Peyer's patch (tissue), 4 donors: ENCODE measurements around the gene TMEM256. TPM values are rescaled to one million over a fixed set of nuclear protein-coding genes. Genes with fewer than 3 reads are reported as not detected.

Experiments
- DNase-seq, 3 donors: peaks; one replicate each; pipeline ENCODE4 v3.0.0-alpha.2; 2017 to 2019
- H3K27ac ChIP-seq, 4 donors: fragments of 200-600 bp; sonication (generic); one replicate each; pipeline ENCODE4 v1.5.1; 2016 to 2019
- H3K27me3 ChIP-seq, 2 donors: fragments of 200-600 bp; sonication (generic); one replicate each; pipeline ENCODE4 v1.5.1; 2019
- H3K36me3 ChIP-seq, 3 donors: fragments of 200-600 bp; sonication (generic); one replicate each; pipeline ENCODE4 v1.5.1; 2016 to 2019
- H3K4me1 ChIP-seq, 4 donors: fragments of 200-600 bp; sonication (generic); one replicate each; pipeline ENCODE4 v1.5.1; 2016 to 2019
- H3K4me3 ChIP-seq, 4 donors: fragments of 200-600 bp; sonication (generic); 1 replicate in 3 of 4; 2 replicates in 1 of 4; pipeline ENCODE4 v1.5.1; 2016 to 2019; ENCODE audit warnings: mild to moderate bottlenecking in 1 of 4
- H3K9me3 ChIP-seq, 4 donors: fragments of 200-600 bp; sonication (generic); one replicate each; pipeline ENCODE4 v1.5.1; 2016 to 2019; ENCODE audit warnings: mild to moderate bottlenecking in 1 of 4
- POLR2A ChIP-seq, 2 donors: fragments of 450-650 bp; IDR thresholded peaks; one replicate each; pipeline ENCODE4 v1.5.1; 2017; ENCODE audit warnings: antibody characterized with exemption in 2 of 2, mild to moderate bottlenecking in 2 of 2, moderate library complexity in 2 of 2
- total RNA-seq, 4 donors: library from RNA; depleted of rRNA; stranded (reverse); fragments of >200 nt; gene quantifications; one replicate each; pipeline ENCODE4 v1.1.0, GENCODE V29; 2016
- TF ChIP-seq, protein P1 (sequence below), 6 experiments: fragments of 450-650 bp in 4 of 6; fragments of 200-600 bp in 2 of 6; sonication (generic) in 1 of 6; IDR thresholded peaks; one replicate each; pipeline ENCODE4 v1.5.1; 2017 to 2019; ENCODE audit warnings: antibody characterized with exemption in 6 of 6, mild to moderate bottlenecking in 3 of 6, moderate library complexity in 1 of 6

TMEM256 gene
- total RNA-seq, 4 donors from 2014 or later: 37.1 to 334 (median 126) TPM

DNA sequence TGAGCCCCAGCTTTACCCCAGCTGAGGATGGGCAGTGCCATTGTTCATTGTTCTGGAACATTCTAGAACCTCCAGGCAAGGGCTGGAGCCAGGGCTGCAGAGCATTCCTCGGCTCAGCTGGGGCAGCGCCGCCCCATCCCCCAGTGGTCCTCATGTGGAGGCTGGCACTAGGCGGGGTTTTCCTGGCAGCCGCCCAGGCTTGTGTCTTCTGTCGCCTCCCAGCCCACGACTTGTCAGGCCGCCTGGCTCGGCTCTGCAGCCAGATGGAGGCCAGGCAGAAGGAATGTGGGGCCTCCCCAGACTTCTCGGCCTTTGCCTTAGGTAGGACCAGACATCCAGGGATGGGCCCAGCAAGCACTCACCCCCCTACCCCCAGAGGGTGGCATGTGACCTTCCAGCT is 48.8 kb downstream of the TMEM256 start, which contains the start of gene TMEM95:
Gene TMEM95, plus strand, starts transcription at position 104 of the 400 bp plus-strand sequence. Its CDS starts 49 bp downstream, at position 153.
- TF ChIP-seq, protein P1, sequence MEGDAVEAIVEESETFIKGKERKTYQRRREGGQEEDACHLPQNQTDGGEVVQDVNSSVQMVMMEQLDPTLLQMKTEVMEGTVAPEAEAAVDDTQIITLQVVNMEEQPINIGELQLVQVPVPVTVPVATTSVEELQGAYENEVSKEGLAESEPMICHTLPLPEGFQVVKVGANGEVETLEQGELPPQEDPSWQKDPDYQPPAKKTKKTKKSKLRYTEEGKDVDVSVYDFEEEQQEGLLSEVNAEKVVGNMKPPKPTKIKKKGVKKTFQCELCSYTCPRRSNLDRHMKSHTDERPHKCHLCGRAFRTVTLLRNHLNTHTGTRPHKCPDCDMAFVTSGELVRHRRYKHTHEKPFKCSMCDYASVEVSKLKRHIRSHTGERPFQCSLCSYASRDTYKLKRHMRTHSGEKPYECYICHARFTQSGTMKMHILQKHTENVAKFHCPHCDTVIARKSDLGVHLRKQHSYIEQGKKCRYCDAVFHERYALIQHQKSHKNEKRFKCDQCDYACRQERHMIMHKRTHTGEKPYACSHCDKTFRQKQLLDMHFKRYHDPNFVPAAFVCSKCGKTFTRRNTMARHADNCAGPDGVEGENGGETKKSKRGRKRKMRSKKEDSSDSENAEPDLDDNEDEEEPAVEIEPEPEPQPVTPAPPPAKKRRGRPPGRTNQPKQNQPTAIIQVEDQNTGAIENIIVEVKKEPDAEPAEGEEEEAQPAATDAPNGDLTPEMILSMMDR (IDR thresholded peaks at IDR 0.05): no peak
- no peak for TF ChIP-seq POLR2A (IDR thresholded peaks at IDR 0.05)
- H3K27ac ChIP-seq: peak within 1 kb of the TSS in 2 of 4 donors; percentile 43 to 46
- DNase-seq: no peak
- no peak within 1 kb of the TSS for H3K4me3 ChIP-seq
- peaks cover 5 to 50% (median 20%) of the 10 kb centered on the region in 4 donors for H3K4me1 ChIP-seq
- H3K27me3 ChIP-seq: no peaks in the 10 kb centered on the region
- H3K36me3 ChIP-seq: no peaks in the 10 kb centered on the region
- no peaks in the 10 kb centered on the region for H3K9me3 ChIP-seq

DNA sequence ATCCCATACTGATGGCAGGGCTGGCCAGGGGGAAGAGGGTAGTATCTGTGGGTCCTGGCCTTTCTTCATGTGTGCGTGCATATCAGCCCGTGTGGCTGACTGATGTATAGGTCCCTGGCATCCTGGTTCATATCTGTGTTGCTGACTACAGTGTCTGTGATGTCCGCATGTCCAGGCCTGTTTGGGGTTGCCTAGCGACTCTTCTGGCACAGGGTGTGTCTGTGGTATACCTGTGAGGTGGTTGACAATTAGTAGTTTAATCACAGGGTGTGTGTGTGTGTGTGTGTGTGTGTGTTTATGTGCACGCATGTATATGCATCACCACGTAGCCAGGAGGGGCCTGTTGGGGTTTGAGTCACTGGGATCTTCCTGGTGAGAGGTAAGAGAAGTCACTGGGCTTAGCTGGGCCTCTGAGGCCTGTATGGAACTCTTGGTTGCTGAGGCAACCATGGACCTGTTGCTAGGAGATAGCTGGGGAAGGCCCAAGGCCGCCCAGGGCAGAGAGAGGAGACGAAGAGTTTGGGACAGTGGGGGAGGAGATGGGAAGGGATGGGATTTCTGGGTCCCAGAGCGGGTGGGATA is 49.5 kb downstream of the TMEM256 start:
- H3K4me1 ChIP-seq: peaks cover 5 to 54% (median 24%) of the 10 kb centered on the region in 4 donors

More for the DNA sequence above, 49.5 kb downstream of the TMEM256 start:
- Histone ChIP-seq H3K27me3 (no peaks in the 10 kb centered on the region), H3K36me3 (no peaks in the 10 kb centered on the region), H3K4me3 (no peak overlapping the region), H3K27ac (peak overlapping the region in 1 of 4 donors; percentile 12), H3K9me3 (no peaks in the 10 kb centered on the region)
- TF ChIP-seq POLR2A (IDR thresholded peaks at IDR 0.05): no peak
- TF ChIP-seq, protein P1 (IDR thresholded peaks at IDR 0.05): no peak
- DNase-seq: no peak

Other genes with a start within 250 kb of the TMEM256 start
- gene ASGR1, start 224.7 kb downstream of the TMEM256 start, total RNA-seq: 1 to 10 TPM in 1 of 4 donors, under 1 TPM in 2, not detected in 1; 0.88 to 2.5 (median 0.94) TPM
- 10 to 100 TPM in 2 of 4 donors, 1 to 10 TPM in 2; 2.6 to 15.7 (median 9.4) TPM for gene DLG4, start 184.3 kb downstream of the TMEM256 start, total RNA-seq
- 1,000 to 10,000 TPM; 1,292 to 4,167 (median 1,553) TPM for gene ACADVL, start 184.2 kb downstream of the TMEM256 start, total RNA-seq
- 10 to 100 TPM; 42.1 to 61.9 (median 50.1) TPM for gene DVL2, start 169.6 kb downstream of the TMEM256 start, total RNA-seq
- 10 to 100 TPM; 22.2 to 38.8 (median 35.1) TPM for gene PHF23, start 164.6 kb downstream of the TMEM256 start, total RNA-seq
- gene GABARAP, start 161.6 kb downstream of the TMEM256 start, total RNA-seq: 100 to 1,000 TPM; 288 to 521 (median 367) TPM
- gene CTDNEP1, start 152.4 kb downstream of the TMEM256 start, total RNA-seq: 10 to 100 TPM; 55.3 to 86.9 (median 76.4) TPM
- 10 to 100 TPM; 15.1 to 75.1 (median 29.0) TPM for gene ELP5, start 151.9 kb downstream of the TMEM256 start, total RNA-seq
- 1,000 to 10,000 TPM in 1 of 4 donors, 100 to 1,000 TPM in 2, 10 to 100 TPM in 1; 80.0 to 1,052 (median 864) TPM for gene CLDN7, start 141.6 kb downstream of the TMEM256 start, total RNA-seq
- 1 to 10 TPM in 3 of 4 donors, not detected in 1; 1.1 to 7.6 (median 4.8) TPM for gene SLC2A4, start 122.4 kb downstream of the TMEM256 start, total RNA-seq
- gene YBX2, start 109.5 kb downstream of the TMEM256 start, total RNA-seq: 10 to 100 TPM; 20.7 to 70.0 (median 24.6) TPM
- gene EIF5A, start 96.5 kb downstream of the TMEM256 start, total RNA-seq: 100 to 1,000 TPM in 3 of 4 donors, 10 to 100 TPM in 1; 94.4 to 128 (median 120) TPM
- gene GPS2, start 88.7 kb downstream of the TMEM256 start, total RNA-seq: 100 to 1,000 TPM in 1 of 4 donors, 10 to 100 TPM in 3; 93.2 to 148 (median 94.2) TPM
- gene NEURL4, start 74.8 kb downstream of the TMEM256 start, total RNA-seq: 10 to 100 TPM; 23.3 to 69.0 (median 53.9) TPM
- gene ACAP1, start 67.6 kb downstream of the TMEM256 start, total RNA-seq: 100 to 1,000 TPM in 1 of 4 donors, 10 to 100 TPM in 3; 15.6 to 696 (median 24.0) TPM
- 1 to 10 TPM; 2.5 to 8.9 (median 7.1) TPM for gene KCTD11, start 51.9 kb downstream of the TMEM256 start, total RNA-seq
- not detected for gene TMEM95, start 48.9 kb downstream of the TMEM256 start, total RNA-seq
- gene TNK1, start 23.0 kb downstream of the TMEM256 start, total RNA-seq: 10 to 100 TPM; 19.8 to 54.4 (median 44.4) TPM
- gene PLSCR3, start 9.6 kb downstream of the TMEM256 start, total RNA-seq: 10 to 100 TPM; 10.7 to 38.8 (median 21.9) TPM
- gene NLGN2, start 3.7 kb upstream of the TMEM256 start, total RNA-seq: 1 to 10 TPM in 3 of 4 donors, under 1 TPM in 1; 0.88 to 9.9 (median 5.8) TPM
- gene SPEM1, start 16.2 kb upstream of the TMEM256 start, total RNA-seq: not detected
- not detected for gene SPEM2, start 21.5 kb upstream of the TMEM256 start, total RNA-seq
- gene SPEM3, start 24.8 kb upstream of the TMEM256 start, total RNA-seq: not detected
- 10 to 100 TPM in 3 of 4 donors, 1 to 10 TPM in 1; 4.1 to 21.7 (median 17.0) TPM for gene TMEM102, start 31.3 kb upstream of the TMEM256 start, total RNA-seq
- gene FGF11, start 35.4 kb upstream of the TMEM256 start, total RNA-seq: 1 to 10 TPM in 1 of 4 donors, not detected in 3; 1.0 TPM
- gene CHRNB1, start 41.0 kb upstream of the TMEM256 start, total RNA-seq: 1 to 10 TPM; 4.0 to 9.1 (median 5.8) TPM
- gene ZBTB4, start 75.5 kb upstream of the TMEM256 start, total RNA-seq: 10 to 100 TPM; 15.1 to 27.3 (median 24.5) TPM
- gene SLC35G6, start 77.3 kb upstream of the TMEM256 start, total RNA-seq: not detected
- 100 to 1,000 TPM in 3 of 4 donors, 10 to 100 TPM in 1; 94.6 to 204 (median 157) TPM for gene POLR2A, start 80.3 kb upstream of the TMEM256 start, total RNA-seq
- 10 to 100 TPM in 3 of 4 donors, 1 to 10 TPM in 1; 7.6 to 58.6 (median 15.2) TPM for gene TNFSF12, start 145.0 kb upstream of the TMEM256 start, total RNA-seq
- gene TNFSF13, start 154.7 kb upstream of the TMEM256 start, total RNA-seq: 10 to 100 TPM in 3 of 4 donors, 1 to 10 TPM in 1; 5.0 to 54.4 (median 38.7) TPM
- gene SENP3, start 157.8 kb upstream of the TMEM256 start, total RNA-seq: 10 to 100 TPM; 31.4 to 47.7 (median 43.7) TPM
- 100 to 1,000 TPM in 3 of 4 donors, 10 to 100 TPM in 1; 42.1 to 149 (median 124) TPM for gene CD68, start 175.5 kb upstream of the TMEM256 start, total RNA-seq
- 100 to 1,000 TPM in 3 of 4 donors, 10 to 100 TPM in 1; 37.1 to 236 (median 125) TPM for gene MPDU1, start 179.8 kb upstream of the TMEM256 start, total RNA-seq
- gene SOX15, start 186.0 kb upstream of the TMEM256 start, total RNA-seq: 1 to 10 TPM in 3 of 4 donors, not detected in 1; 1.9 to 2.7 (median 2.4) TPM
- gene FXR2, start 210.8 kb upstream of the TMEM256 start, total RNA-seq: 10 to 100 TPM; 28.8 to 38.1 (median 30.4) TPM
- 100 to 1,000 TPM; 144 to 303 (median 229) TPM for gene SAT2, start 223.7 kb upstream of the TMEM256 start, total RNA-seq
- gene SHBG, start 226.0 kb upstream of the TMEM256 start, total RNA-seq: 10 to 100 TPM in 2 of 4 donors, 1 to 10 TPM in 2; 2.1 to 38.0 (median 16.3) TPM
- under 1 TPM in 1 of 4 donors, not detected in 3; 0.47 TPM for gene ATP1B2, start 246.8 kb upstream of the TMEM256 start, total RNA-seq